ENCODE measurements around the gene TERT.

DNA sequence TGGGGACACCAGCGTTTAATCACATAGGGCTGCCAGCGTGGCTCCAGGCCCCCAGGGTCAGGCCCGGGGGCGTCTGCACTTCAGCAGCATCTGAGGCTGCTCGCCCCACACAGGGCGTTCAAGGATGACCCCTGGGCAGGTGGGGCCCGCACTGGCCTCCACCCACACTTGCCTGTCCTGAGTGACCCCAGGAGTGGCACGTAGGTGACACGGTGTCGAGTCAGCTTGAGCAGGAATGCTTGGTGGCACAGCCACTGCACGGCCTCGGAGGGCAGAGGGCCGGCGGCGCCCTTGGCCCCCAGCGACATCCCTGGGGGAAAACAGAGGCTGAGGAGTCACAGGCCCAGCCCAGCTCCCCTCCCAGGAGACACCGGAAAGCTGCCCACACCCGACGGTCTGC is 40.7 kb downstream of the TERT start:
- TF ChIP-seq, protein P1, sequence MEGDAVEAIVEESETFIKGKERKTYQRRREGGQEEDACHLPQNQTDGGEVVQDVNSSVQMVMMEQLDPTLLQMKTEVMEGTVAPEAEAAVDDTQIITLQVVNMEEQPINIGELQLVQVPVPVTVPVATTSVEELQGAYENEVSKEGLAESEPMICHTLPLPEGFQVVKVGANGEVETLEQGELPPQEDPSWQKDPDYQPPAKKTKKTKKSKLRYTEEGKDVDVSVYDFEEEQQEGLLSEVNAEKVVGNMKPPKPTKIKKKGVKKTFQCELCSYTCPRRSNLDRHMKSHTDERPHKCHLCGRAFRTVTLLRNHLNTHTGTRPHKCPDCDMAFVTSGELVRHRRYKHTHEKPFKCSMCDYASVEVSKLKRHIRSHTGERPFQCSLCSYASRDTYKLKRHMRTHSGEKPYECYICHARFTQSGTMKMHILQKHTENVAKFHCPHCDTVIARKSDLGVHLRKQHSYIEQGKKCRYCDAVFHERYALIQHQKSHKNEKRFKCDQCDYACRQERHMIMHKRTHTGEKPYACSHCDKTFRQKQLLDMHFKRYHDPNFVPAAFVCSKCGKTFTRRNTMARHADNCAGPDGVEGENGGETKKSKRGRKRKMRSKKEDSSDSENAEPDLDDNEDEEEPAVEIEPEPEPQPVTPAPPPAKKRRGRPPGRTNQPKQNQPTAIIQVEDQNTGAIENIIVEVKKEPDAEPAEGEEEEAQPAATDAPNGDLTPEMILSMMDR (IDR thresholded peaks at IDR 0.05): no peak
- no peak for TF ChIP-seq POLR2A (IDR thresholded peaks at IDR 0.05)

Data from stomach (tissue), 4 donors.